ENCODE measurements around the gene GABRB2.

- TF ChIP-seq HDGF (IDR thresholded peaks at IDR 0.05; ENCODE audit: borderline replicate concordance): no peak
- no peak for TF ChIP-seq ZNF384 (IDR thresholded peaks at IDR 0.05)
- no peak for TF ChIP-seq SP1 (IDR thresholded peaks at IDR 0.05)
- no peak for TF ChIP-seq LEF1 (IDR thresholded peaks at IDR 0.05; ENCODE audit: borderline replicate concordance)
- TF ChIP-seq BHLHE40 (IDR thresholded peaks at IDR 0.05; ENCODE audit: borderline replicate concordance): no peak
- TF ChIP-seq NFRKB (IDR thresholded peaks at IDR 0.05): no peak
- no peak for TF ChIP-seq FOXA1 (IDR thresholded peaks at IDR 0.05)
- TF ChIP-seq FOXM1 (IDR thresholded peaks at IDR 0.05; ENCODE audit: borderline replicate concordance): no peak
- TF ChIP-seq PKNOX1 (IDR thresholded peaks at IDR 0.05): no peak
- no peak for TF ChIP-seq CTBP1 (IDR thresholded peaks at IDR 0.05; ENCODE audit: borderline replicate concordance)
- TF ChIP-seq FOXK2 (IDR thresholded peaks at IDR 0.05): no peak
- TF ChIP-seq SUZ12 (IDR thresholded peaks at IDR 0.05): no peak
- no peak for TF ChIP-seq ELF4 (IDR thresholded peaks at IDR 0.05)
- no peak for TF ChIP-seq TARDBP (IDR thresholded peaks at IDR 0.05)
Observed at GRCh38 chr5:161546095-161546469, 443 bp downstream of the GABRB2 start.
